ENCODE data around the gene ENDOD1.

DNA sequence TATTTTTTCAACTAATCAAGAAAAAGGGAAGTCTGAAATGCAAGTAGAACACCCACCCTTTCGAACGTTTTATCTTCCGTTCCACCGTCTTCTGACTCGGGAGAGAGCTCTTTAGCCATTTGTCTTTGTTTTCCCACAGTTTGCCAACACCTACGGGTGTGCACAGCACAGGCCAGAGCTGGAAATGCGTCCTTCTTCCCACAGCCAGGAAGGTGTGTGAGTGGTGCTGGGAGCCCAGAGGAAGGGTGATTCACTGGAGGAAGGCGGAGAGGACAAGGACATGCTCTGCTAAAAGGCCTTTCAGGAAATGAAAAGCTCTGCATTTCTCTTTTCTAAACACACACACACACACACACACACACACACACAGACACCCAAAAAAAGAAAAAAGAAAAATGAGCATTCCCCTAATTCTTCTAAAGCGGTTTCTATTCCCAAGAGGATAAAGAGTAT is 18.5 kb downstream of the ENDOD1 start:
- TF ChIP-seq CTCF (IDR thresholded peaks at IDR 0.05) (no peak), POLR2A (IDR thresholded peaks at IDR 0.05; ENCODE audit: low read length) (no peak), MAX (IDR thresholded peaks at IDR 0.05) (no peak), MAZ (IDR thresholded peaks at IDR 0.05; ENCODE audit: borderline replicate concordance, low read depth, low read length) (no peak), CEBPB (IDR thresholded peaks at IDR 0.05) (no peak)

Measured in A549 (cell line).